Adrenal gland (tissue), 5 donors: ENCODE data around the gene SH3D19.

Experiments
- POLR2A ChIP-seq, 2 donors: fragments of 450-650 bp; IDR thresholded peaks; one replicate each; pipeline ENCODE4 v1.6.1; 2017; ENCODE audit warnings: antibody characterized with exemption in 2 of 2, mild to moderate bottlenecking in 2 of 2, moderate library complexity in 1 of 2
- TF ChIP-seq, protein P1 (sequence below), 6 experiments: fragments of 450-650 bp in 4 of 6; fragments of 200-600 bp in 2 of 6; sonication (generic) in 1 of 6; IDR thresholded peaks; 1 replicate in 5 of 6; 2 replicates in 1 of 6; pipeline versions ENCODE4 v1.5.1 to v1.8.0; 2016 to 2021; ENCODE audit warnings: antibody characterized with exemption in 6 of 6, mild to moderate bottlenecking in 2 of 6, moderate library complexity in 1 of 6
- donor health status: DM: no; HTN: no; CAD: no.

- TF ChIP-seq, protein P1, sequence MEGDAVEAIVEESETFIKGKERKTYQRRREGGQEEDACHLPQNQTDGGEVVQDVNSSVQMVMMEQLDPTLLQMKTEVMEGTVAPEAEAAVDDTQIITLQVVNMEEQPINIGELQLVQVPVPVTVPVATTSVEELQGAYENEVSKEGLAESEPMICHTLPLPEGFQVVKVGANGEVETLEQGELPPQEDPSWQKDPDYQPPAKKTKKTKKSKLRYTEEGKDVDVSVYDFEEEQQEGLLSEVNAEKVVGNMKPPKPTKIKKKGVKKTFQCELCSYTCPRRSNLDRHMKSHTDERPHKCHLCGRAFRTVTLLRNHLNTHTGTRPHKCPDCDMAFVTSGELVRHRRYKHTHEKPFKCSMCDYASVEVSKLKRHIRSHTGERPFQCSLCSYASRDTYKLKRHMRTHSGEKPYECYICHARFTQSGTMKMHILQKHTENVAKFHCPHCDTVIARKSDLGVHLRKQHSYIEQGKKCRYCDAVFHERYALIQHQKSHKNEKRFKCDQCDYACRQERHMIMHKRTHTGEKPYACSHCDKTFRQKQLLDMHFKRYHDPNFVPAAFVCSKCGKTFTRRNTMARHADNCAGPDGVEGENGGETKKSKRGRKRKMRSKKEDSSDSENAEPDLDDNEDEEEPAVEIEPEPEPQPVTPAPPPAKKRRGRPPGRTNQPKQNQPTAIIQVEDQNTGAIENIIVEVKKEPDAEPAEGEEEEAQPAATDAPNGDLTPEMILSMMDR (IDR thresholded peaks at IDR 0.05): no peak
- no peak for TF ChIP-seq POLR2A (IDR thresholded peaks at IDR 0.05)
Measured at GRCh38 chr4:151314010-151314355, 11.4 kb downstream of the SH3D19 start.
